Measurements from ENCODE around the gene ST6GALNAC5. TPM values are rescaled to one million over a fixed set of nuclear protein-coding genes. Genes with fewer than 3 reads are reported as not detected.

ST6GALNAC5 gene
- total RNA-seq, 4 donors from 2014 or later = 5.3 to 8.7 (median 8.2) TPM

GRCh38 chr1:77076759-77077158, 209.5 kb downstream of the ST6GALNAC5 start:
- H3K36me3 ChIP-seq = no peaks in the 10 kb centered on the region
- H3K4me3 ChIP-seq = no peak overlapping the region
- no peaks in the 10 kb centered on the region for H3K9me3 ChIP-seq
- intact Hi-C loops (cut with DNase I) = no loop called here
- no peak overlapping the region for H3K27ac ChIP-seq (replicated peaks in 1 of 4)
- WGBS = 65% methylated on average over 2 of the region's 2 CpGs
- H3K4me1 ChIP-seq = no peaks in the 10 kb centered on the region
- DNase-seq (ENCODE audit: extremely low spot score) = no peak
- TF ChIP-seq CTCF (IDR thresholded peaks at IDR 0.05) (no peak), EP300 (IDR thresholded peaks at IDR 0.05) (no peak), POLR2A (IDR thresholded peaks at IDR 0.05; ENCODE audit: low read depth) (no peak), POLR2AphosphoS5 (IDR thresholded peaks at IDR 0.05) (no peak)
- H3K27me3 ChIP-seq = no peaks in the 10 kb centered on the region

- DNase-seq (ENCODE audit: extremely low spot score) = no peak
- Histone ChIP-seq H3K4me1 (peaks cover 0 to 5% (median 0%) of the 10 kb centered on the region in 4 donors), H3K27me3 (no peaks in the 10 kb centered on the region), H3K4me3 (no peak overlapping the region), H3K9me3 (no peaks in the 10 kb centered on the region), H3K27ac (replicated peaks in 1 of 4) (no peak overlapping the region), H3K36me3 (no peaks in the 10 kb centered on the region)
- intact Hi-C loops (cut with DNase I) = no loop called here
- TF ChIP-seq CTCF (IDR thresholded peaks at IDR 0.05) (no peak), POLR2A (IDR thresholded peaks at IDR 0.05; ENCODE audit: low read depth) (no peak), EP300 (IDR thresholded peaks at IDR 0.05) (no peak)
- WGBS = 47% methylated on average over 4 of the region's 4 CpGs
Measured at GRCh38 chr1:77081834-77082233, 214.6 kb downstream of the ST6GALNAC5 start.

- Histone ChIP-seq H3K27me3 (no peaks in the 10 kb centered on the region), H3K27ac (replicated peaks in 1 of 4) (no peak overlapping the region), H3K4me1 (peaks cover 0 to 5% (median 0%) of the 10 kb centered on the region in 4 donors), H3K36me3 (no peaks in the 10 kb centered on the region), H3K4me3 (no peak overlapping the region), H3K9me3 (no peaks in the 10 kb centered on the region)
- WGBS = 86% methylated on average over 2 of the region's 2 CpGs
- intact Hi-C loops (cut with DNase I) = no loop called here
- no peak for TF ChIP-seq POLR2A (IDR thresholded peaks at IDR 0.05; ENCODE audit: low read depth)
- TF ChIP-seq POLR2AphosphoS5 (IDR thresholded peaks at IDR 0.05) = no peak
- no peak for TF ChIP-seq CTCF (IDR thresholded peaks at IDR 0.05)
- no peak for TF ChIP-seq EP300 (IDR thresholded peaks at IDR 0.05)
- DNase-seq (ENCODE audit: extremely low spot score) = no peak
Measured at GRCh38 chr1:77084457-77084856, 217.2 kb downstream of the ST6GALNAC5 start.

GRCh38 chr1:77085109-77085508, 217.8 kb downstream of the ST6GALNAC5 start:
- WGBS = 85% methylated on average over 1 of the region's 1 CpG
- no peak for DNase-seq (ENCODE audit: extremely low spot score)
- H3K27me3 ChIP-seq = no peaks in the 10 kb centered on the region
- no peak overlapping the region for H3K27ac ChIP-seq (replicated peaks in 1 of 4)
- no peak overlapping the region for H3K4me3 ChIP-seq
- no peak for TF ChIP-seq POLR2A (IDR thresholded peaks at IDR 0.05; ENCODE audit: low read depth)
- TF ChIP-seq CTCF (IDR thresholded peaks at IDR 0.05) = no peak
- no peak for TF ChIP-seq EP300 (IDR thresholded peaks at IDR 0.05)
- TF ChIP-seq POLR2AphosphoS5 (IDR thresholded peaks at IDR 0.05) = no peak
- no peaks in the 10 kb centered on the region for H3K36me3 ChIP-seq
- H3K9me3 ChIP-seq = no peaks in the 10 kb centered on the region
- intact Hi-C loops (cut with DNase I) = no loop called here
- H3K4me1 ChIP-seq = peaks cover 0 to 5% (median 0%) of the 10 kb centered on the region in 4 donors

- Histone ChIP-seq H3K27me3 (no peaks in the 10 kb centered on the region), H3K4me3 (no peak overlapping the region), H3K4me1 (no peaks in the 10 kb centered on the region), H3K36me3 (no peaks in the 10 kb centered on the region), H3K9me3 (no peaks in the 10 kb centered on the region), H3K27ac (replicated peaks in 1 of 4) (no peak overlapping the region)
- DNase-seq (ENCODE audit: extremely low spot score) = no peak
- intact Hi-C loops (cut with DNase I) = no loop called here
- TF ChIP-seq EP300 (IDR thresholded peaks at IDR 0.05) (no peak), CTCF (IDR thresholded peaks at IDR 0.05) (no peak), POLR2AphosphoS5 (IDR thresholded peaks at IDR 0.05) (no peak), POLR2A (IDR thresholded peaks at IDR 0.05; ENCODE audit: low read depth) (no peak)
- 57% methylated on average over 2 of the region's 2 CpGs for WGBS
Measured at GRCh38 chr1:77089756-77090155, 222.5 kb downstream of the ST6GALNAC5 start.

All from esophagus muscularis mucosa (tissue), 4 donors.